HG03354 (cell line): ENCODE data around the gene TMOD3.
A peak's percentile ranks its signal among the peaks of the same experiment; 100 is the strongest.
"Not testable (repeated sequence)": the region's sequence is repeated elsewhere in the genome, so short reads cannot be mapped to it uniquely, and the experiment has no call there.

Experiments used
- ATAC-seq: cut with Tn5 transposase; IDR thresholded peaks from one replicate; pipeline ENCODE4 v1.9.1; 2021; ENCODE audit warnings: mild to moderate bottlenecking; ENCODE audit not compliant: unreplicated experiment, poor library complexity, severe bottlenecking

The TMOD3 gene

DNA sequence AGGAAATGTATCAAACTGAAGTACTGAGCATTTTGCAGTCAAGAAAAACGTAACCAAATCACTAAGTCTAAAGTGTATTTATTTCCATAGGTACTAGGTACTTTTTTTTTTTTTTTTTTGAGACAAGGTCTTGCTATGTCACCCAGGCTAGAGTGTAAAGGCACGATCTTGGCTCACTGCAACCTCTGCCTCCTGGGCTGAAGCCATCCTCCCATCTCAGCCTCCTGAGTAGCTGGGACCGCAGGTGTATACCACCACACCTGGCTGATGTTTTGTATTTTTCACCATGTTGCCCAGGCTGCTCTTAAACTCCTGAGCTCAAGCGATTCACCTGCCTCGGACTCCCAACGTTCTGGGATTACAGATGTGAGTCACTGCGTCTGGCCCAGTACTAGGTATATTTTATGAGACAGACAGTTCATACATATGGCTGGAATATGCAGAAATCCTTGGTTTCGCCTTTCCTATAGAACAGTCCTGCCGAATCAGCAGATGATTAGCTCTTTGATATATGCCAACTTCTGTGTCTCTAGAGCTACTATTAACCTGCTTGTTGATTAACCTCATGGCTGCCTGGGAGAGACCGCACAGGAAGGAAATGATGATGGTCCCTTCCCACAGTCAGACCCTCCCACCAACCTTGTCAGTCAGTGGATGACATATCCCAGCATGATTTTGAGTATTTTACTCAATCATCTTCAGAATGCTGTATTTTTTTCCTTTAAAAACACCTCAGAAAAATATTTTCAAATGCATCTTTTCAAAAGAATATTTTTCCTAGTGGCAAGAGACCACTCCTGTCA lies 32.3 kb downstream of the TMOD3 start:
- ATAC-seq: peak; percentile 80

DNA sequence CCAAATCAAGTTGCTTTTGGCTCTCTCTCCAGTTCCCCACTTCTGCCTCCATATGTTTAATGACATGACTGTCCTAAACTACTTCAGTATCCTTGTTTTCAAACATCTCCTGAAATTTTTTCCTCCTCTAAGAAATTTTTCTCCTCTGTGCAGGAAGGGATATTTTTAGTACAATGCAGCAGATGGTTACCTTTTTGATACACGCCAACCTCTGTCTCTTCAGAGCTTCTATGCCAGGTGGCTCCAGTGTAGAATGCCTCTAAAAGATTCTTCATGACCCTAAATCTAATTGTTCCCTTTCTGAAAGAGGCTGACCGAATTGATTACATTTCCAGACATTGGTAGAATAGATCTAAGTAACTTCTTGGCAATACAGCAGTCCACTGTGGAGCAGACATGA lies 33.7 kb downstream of the TMOD3 start:
- ATAC-seq: no peak

DNA sequence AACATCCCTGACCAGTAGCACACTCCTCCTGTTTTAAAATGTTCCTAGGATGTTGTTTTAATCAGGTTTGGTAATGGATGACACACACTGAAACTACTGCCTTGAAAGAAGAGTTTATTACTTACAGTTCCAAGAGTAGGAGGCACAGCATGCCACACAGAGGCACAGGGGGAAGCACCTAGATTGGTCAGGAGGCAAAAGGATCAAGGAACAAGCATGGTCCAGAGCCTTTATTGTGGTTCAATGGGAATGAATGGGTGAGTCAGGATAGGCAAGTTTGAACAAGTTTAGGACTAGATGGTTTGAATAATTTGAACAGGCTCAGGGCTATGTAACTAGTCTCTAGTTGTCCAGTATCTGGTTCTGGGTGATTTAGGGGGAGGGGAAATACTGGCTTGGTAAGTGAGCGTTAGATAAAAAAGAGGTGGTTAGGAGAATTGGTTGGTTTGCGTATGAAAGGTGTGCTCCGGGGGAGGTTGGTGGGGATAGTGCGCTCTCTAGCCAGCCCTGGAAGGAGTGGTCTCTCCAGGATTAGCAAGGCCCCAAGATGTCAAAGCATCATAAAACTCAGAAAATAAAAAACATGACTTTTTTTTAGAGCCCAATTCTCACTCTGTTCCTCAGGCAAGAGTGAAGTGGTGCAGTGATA lies 35.1 kb downstream of the TMOD3 start:
- ATAC-seq: no peak

DNA sequence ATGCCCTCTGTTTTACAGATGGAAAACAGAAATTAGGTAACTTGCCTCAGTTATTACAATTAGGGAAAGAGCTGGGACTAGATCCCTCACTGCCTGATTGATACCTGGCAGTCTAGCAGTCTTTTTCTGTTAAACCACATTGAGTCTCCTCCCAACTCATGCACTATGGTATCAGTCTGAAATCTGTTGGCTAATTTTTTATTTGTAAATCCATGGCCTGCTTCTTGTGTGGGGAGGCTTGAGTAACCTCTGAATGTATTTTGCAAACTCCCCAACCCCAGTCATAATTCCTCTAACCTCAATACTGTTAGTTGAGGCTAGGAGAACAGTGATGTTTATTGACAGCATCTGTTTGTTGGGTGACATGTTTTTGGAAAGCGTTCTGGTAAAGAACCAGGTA lies 35.9 kb downstream of the TMOD3 start:
- ATAC-seq: no peak

DNA sequence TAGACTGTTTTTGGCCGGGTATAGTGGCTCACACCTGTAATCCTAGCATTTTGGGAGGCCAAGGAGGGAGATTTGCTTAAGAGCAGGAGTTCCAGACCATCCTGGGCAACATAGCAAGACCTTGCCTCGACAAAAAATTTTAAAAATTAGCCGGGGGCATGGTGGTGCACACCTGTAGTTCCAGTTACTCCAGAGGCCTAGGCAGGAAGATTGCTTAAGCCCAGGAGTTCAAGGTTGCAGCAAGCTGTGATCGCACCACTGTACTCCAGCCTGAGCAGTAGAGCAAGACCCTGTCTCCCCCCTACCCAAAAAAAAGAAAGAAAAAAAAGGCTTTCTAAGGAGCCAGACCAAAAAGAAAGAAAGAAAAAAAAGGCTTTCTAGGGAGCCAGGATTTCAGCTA lies 36.7 kb downstream of the TMOD3 start:
- ATAC-seq: no peak

DNA sequence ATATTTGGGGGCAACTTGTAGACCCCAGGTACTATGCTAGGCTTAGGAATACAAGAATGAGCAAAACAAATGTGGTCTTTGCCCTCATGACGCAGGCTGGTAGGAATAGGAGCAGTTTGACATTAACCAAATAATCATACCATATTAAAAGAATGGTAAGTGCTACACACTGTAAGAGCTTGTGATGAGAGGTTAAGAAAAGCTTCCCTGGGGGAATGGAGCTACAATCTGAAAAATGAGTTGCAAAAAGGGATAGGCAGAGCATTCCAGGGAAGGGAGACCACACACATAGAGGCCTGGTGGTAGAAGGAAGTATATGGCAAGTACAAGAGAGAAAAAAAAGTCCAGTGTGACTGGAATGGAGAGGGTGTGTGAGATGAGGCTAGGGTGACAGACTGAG lies 37.3 kb downstream of the TMOD3 start:
- no peak for ATAC-seq

DNA sequence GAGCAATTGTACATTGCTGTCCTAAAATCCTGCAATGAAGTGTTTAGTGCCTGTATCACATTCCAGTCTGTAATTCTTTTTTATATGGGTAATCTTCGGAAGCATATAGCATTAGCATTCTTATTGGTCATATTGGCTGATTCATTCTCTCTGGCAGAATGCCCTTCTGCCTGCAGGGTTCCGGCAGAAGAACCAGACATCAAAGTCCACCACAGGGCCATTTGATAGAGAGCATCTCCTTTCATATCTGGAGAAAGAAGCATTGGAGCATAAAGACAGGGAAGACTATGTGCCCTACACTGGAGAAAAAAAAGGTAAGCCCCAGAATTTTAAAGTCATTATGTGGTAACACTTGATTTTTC lies 39.6 kb downstream of the TMOD3 start:
- no peak for ATAC-seq

DNA sequence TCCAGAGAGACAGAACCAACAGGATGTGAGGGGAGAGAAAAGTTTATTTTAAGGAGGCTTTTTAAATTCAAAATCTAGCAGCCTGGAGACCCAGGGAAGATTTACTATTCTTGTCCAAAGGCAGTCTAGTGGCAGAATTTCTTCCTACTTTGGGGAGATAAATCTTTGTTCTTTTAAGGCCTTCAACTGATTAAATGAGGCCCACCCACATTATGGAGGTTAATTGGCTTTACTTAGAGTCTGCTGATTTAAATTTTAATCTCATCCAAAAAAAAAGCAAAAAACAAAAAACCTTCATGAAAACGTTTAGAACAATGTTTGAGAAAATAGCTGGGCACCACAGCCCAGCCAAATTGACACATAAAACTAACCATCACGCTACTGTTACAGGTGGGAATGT lies 41.3 kb downstream of the TMOD3 start:
- no peak for ATAC-seq

DNA sequence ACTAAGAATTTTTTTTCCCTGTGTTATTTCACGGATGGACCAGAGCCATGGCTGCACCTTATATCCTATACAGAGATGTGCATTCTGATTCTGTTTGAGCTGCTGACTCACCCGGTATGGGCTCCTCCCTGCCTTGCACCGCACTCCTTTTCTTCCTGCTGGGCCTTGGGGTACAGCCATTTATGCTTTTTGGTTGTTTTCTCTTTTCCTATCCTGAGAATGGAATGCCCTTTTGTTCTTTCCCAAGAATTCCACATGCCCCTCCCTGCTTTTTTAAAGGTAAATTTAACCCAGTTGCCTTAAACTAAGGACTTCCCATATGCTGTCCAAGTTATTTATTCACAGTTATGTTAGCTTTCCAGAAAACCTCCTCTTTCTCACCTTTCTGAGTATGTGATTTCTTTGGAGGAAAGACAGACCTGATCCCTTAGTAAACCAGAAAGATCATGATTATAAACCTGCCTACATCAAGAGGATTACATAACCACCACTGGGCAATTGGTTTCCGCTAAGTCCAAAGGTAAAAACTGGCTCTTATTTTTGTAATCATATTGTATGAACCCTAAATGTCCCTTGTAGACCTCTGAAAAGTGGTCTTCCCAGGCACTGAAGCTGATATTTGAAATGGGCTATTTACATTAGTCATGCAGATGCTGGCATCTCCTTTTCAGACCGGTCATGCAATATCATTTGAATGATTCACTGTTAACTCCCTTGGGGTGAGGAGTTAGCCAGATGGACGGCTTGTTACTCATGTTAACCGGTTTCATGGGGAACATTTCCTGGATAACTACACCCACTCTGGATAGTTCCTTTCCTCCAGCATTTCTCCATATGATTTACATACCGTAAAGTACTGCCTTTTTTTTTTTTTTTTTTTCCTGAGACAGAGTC lies 45.5 kb downstream of the TMOD3 start:
- no peak for ATAC-seq

DNA sequence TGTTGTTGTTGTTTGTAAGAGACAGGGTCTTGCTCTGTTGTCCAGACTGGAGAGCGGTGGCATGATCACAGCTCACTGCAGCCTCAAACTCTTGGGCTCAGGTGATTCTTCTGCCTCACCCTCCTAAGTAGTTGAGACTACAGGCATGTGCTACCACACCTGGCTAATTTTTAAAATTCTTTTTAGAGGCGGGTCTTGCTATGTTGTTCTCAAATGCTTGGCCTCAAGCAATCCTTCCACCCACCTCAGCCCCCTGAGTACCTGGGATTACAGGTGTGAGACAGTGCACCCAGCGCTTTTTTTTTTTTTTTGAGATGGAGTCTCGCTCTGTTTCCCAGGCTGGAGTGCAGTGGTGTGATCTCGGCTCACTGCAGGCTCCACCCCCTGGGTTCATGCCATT lies 46.7 kb downstream of the TMOD3 start:
- ATAC-seq: no peak

DNA sequence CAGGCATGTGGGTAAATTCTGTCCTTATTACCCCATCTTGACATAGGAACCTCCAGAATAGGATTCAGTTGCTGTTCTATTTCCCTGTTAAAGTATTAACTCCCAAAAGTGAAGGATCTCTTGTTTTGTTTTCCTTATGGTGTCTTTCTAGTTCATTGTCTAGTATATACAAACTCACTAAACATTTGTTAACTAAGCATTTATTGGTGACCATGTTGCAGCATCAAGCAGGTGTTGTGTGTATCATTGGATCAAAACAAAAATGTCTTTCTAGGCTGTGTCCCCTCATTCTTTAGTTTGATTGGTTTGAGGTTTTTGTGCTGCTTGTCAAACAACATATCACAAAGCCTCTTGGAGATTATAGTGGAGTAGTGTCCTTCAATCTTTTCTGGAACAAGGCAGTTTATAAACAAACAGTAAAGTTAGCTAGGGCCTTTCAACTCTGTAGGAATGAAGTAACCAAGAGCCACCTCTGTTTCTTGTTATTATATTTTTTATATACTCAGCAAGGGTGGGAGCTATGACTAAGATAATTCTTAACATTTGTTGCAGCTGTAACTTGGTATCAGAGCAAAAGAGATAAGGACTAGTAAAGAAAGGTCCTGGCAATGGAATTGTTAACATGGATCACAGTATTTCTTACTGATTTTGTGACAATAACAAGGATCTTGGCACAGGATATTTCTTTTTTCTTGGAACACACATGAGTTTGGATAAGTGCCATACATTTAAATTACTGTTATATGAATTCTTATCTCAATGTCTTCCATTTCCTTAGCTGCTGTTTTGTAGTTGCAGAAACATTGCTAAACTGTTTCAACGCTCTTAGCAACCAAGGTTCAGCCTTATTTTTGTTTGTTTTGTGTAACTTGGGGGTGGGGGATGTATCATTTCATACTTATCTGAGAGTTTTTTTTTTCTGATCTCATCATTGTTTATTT lies 49.3 kb downstream of the TMOD3 start:
- no peak for ATAC-seq

DNA sequence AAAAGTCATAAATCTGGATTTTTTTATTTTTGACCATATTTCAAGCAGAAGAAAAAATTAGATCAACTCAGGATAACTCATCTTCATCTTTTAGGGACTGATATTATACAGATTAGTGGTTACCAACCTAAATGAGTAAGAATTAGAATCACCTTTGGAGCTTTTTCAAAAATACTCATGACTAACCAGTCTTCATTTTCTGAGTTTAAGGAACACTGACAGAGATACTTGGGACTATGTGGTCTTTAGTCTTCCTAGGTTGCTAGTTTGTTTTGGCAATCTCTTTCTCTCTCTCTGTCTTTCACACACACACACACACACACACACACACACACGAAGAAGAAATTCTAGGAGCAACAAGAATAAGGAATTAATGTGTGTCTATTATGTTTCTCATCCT lies 50.1 kb downstream of the TMOD3 start:
- no peak for ATAC-seq

DNA sequence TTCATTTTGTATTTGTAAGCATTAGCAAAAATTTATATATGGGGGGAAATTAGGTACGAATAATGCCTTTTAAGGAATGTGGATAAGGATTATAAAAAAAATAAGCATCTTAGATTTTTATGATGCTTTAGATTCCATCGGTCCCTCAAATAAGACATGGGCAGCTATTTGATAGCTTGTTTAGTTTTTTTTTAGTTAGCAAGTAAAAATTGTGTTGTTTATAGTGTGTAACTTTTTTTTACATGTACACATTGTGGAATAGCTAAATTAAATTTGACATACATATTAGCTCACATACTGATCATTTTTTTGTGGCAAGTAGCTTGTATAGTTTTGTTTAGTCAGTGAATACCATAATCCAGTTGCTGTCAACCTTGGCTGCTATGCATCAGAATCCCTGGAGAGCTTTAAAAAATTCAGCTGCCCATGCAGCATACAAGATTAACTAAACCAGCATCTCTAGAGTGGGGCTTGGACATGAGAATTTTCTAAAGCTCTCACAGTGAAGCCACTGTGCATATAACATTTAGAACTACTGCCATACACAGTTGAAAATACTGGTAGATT lies 53.9 kb downstream of the TMOD3 start:
- ATAC-seq: no peak

DNA sequence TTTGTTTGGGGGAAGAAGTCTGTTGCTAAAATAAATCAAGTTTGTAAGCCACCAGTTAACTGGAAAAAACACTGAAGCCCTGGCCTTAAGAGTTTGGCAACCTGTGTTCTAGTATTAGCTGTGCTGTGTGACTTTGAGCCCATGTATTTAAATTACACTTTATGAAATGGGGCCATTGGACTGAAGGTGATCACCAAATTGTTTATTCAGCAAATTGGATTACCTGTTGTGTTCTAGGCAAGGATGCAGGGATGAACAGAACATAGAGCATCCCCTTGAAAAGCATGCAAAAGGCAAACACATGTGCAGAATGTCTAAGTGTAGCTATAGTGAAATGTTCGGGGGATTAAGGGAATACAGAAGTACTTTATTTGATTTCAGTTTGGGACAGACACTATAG lies 54.6 kb downstream of the TMOD3 start:
- no peak for ATAC-seq

DNA sequence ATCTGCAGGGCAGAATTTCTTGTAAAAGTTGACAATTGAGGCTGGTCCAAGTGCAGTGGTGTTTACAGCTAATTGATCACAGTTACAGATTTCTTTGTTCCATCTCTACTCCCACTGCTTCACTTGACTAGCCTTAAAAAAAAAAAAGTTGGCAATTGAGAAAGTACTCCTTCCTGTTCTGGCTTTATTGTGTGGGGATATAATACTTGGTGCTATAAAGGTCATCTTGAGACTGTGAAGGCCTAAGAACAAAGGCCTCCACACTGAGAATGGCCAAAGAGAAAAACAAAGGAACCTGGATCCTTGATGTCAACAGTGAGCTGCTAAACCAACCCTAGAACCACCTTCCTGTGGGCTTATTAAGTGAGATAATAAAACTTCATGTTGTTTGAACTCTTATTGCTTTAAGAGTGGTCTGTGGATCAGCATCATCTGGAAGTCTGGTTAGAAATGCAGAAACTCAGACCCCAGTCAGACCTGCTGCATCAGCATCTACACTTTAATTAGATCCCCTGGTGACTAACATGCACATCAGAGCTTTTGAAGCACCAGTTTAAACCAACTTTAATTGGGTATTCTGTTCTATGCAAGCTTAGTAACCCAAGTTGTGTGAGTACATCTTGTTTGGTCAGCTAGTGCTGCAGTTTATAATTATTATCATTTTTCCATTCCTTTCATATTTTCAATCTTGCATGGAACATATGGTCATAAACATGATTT lies 55.2 kb downstream of the TMOD3 start:
- ATAC-seq: no peak

DNA sequence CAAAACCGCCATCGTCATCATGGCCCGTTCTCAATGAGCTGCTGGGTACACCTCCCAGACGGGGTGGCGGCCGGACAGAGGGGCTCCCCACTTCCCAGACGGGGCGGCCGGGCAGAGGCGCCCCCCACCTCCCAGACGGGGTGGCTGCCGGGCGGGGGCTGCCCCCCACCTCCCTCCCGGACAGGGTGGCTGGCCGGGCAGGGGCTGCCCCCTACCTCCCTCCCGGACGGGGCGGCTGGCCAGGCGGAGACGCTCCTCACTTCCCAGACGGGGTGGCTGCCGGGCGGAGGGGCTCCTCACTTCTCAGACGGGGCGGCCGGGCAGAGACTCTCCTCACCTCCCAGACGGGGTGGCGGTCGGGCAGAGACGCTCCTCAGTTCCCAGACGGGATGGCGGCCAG lies 56.3 kb downstream of the TMOD3 start:
- ATAC-seq: not testable (repeated sequence)

DNA sequence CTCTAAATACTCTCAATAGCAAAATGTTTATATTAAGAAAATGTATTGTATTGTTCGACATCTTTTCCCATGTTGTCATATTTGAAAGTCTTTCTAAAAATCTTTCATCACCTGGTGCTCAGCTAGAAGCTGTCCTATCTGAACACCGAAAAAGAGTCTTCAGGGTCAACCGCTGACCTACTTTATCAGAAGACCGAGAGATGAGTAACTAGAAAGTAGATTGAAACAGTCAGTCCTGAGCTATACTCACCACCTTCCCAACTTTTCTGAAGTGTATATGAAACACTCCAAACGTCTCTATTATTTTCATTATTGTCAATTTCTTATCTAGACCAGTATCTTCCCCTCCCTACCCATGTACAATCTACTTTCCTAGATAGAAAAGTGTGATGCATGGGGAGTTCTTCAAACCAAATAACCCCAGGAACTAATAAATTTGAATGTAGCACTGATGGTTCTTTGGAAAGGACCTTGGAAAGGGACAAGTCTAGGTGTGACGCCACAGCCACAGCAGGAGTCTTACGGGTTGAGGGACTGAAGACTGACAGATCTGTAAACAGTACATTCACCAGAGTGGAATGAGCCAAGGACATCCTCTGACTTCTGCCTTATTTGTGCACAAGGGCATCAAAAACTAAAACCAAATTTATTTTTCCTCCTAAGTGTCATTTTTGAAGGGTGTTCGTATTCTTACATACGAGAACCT lies 58.6 kb downstream of the TMOD3 start:
- ATAC-seq: no peak

DNA sequence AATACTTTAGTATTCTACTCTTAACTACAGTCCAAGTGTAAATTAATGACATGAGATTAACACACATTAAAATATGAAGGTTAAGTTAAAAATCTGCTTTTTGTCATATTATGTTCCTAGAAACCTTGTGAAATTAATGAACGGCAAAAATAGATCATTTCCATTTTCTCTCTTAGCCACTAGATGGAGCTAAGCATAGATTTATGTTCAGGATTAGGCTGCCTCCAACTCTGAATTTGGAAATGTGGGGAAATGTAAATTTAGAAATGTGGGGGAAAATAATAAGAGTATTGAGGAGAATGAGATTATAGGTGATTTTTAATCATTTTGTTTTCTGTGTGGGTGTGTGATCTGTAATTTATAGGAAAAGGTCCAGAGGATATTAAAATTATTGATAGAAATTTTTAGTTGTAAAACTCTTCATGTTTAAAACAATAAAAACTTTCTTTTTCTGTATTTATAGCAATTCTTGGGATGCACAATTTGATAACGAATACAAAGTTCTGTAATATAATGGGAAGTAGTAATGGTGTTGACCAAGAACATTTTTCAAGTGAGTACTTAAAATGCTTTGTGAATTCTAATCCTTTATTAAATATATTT lies 59.2 kb downstream of the TMOD3 start:
- ATAC-seq: no peak
